K562 (cell line): Measurements from ENCODE around the gene SLC36A3.

Experiments
- CREB1 ChIP-seq, 2 experiments: sonication (generic) in 1 of 2; formaldehyde crosslinking in 1 of 2; IDR thresholded peaks; 2 replicates each; pipeline versions ENCODE4 v1.6.1 to v1.8.0; 2012 to 2022; ENCODE audit warnings: inconsistent platforms in 1 of 2, mild to moderate bottlenecking in 1 of 2, missing genetic modification reagents in 1 of 2, moderate library complexity in 1 of 2
- FOSL1 ChIP-seq: fragments of 200-800 bp; sonication (Bioruptor generic); conservative IDR thresholded peaks from 2 replicates; pipeline ENCODE4 v1.6.1; 2016; ENCODE audit warnings: missing genetic modification characterization, missing compliant biosample characterization
- NR2C1 ChIP-seq, 2 experiments: fragments of 450-650 bp; IDR thresholded peaks; 2 replicates each; pipeline ENCODE4 v1.6.1; 2017; ENCODE audit warnings: mild to moderate bottlenecking in 2 of 2, antibody characterized with exemption in 1 of 2, inconsistent platforms in 1 of 2, missing compliant biosample characterization in 1 of 2, missing genetic modification characterization in 1 of 2
- SETDB1 ChIP-seq: IDR thresholded peaks from one replicate; pipeline ENCODE4 v1.6.1; 2012; ENCODE audit warnings: low read length, control low read depth, inconsistent platforms
- SIN3B ChIP-seq: fragments of 450-650 bp; IDR thresholded peaks from 2 replicates; pipeline ENCODE4 v1.6.1; 2017; ENCODE audit warnings: low read depth, mild to moderate bottlenecking, moderate library complexity
- SP1 ChIP-seq: sonication (generic); formaldehyde crosslinking; IDR thresholded peaks from 2 replicates; pipeline ENCODE4 v1.8.1; 2022; ENCODE audit warnings: mild to moderate bottlenecking, missing genetic modification reagents
- SRSF9 ChIP-seq: fragments of 200-400 bp; formaldehyde crosslinking; IDR thresholded peaks from 2 replicates; pipeline ENCODE4 v1.6.1; 2017; ENCODE audit warnings: low read depth, low read length, borderline replicate concordance
- YY1 ChIP-seq, 3 experiments: IDR thresholded peaks; 2 replicates each; pipeline ENCODE4 v1.6.1; 2011; ENCODE audit warnings: low read length in 2 of 3, mild to moderate bottlenecking in 2 of 3, moderate library complexity in 2 of 3, borderline replicate concordance in 1 of 3, control low read depth in 1 of 3, low read depth in 1 of 3; ENCODE audit not compliant: insufficient read depth in 3 of 3, insufficient replicate concordance in 2 of 3, control insufficient read depth in 1 of 3, insufficient read length in 1 of 3; ENCODE audit errors: extremely low read depth in 1 of 3
- ZFX ChIP-seq: sonication (generic); formaldehyde crosslinking; IDR thresholded peaks from 2 replicates; pipeline ENCODE4 v1.8.0; 2022; ENCODE audit warnings: mild to moderate bottlenecking, missing genetic modification reagents, moderate library complexity
- TF ChIP-seq, protein P1 (sequence below): sonication (generic); formaldehyde crosslinking; IDR thresholded peaks from 2 replicates; pipeline ENCODE4 v1.8.1; 2023; ENCODE audit warnings: mild to moderate bottlenecking, missing genetic modification reagents
- TF ChIP-seq, protein P2 (sequence below), 3 experiments: IDR thresholded peaks in 2 of 3; conservative IDR thresholded peaks in 1 of 3; 2 replicates each; pipeline ENCODE4 v1.5.1; 2011 to 2012; ENCODE audit warnings: low read length in 3 of 3, mild to moderate bottlenecking in 3 of 3, control low read depth in 2 of 3, improper control_type of control experiment in 1 of 3, inconsistent platforms in 1 of 3, low read depth in 1 of 3, mixed read lengths in 1 of 3, moderate library complexity in 1 of 3; ENCODE audit not compliant: insufficient read depth in 2 of 3
- TF ChIP-seq, protein P3 (sequence below): sonication (generic); formaldehyde crosslinking; IDR thresholded peaks from 2 replicates; pipeline ENCODE4 v1.5.0; 2020; ENCODE audit warnings: missing genetic modification reagents

DNA sequence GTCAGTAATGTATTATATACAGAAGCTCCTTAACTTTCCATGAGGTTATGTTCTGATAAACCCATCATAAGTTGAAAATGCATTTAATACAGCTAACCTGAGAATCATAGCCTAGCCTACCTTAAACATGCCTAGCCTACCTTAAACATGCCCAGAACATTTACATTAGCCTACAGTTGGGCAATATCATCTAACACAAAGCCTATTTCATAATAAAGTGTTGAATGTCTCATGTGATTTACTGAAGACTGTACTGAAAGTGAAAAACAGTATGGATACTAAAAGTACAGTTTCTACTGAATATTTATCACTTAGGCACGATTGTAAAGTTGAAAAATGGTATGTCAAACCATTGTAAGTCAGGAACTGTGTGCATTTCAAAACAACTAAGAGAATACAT, 49.0 kb downstream of the SLC36A3 start:
- TF ChIP-seq SRSF9, result no peak
- TF ChIP-seq CREB1 (IDR thresholded peaks at IDR 0.05), result no peak
- no peak for TF ChIP-seq CREB1 (CRISPR knock-in tag; IDR thresholded peaks at IDR 0.05)
- no peak for TF ChIP-seq ZFX (CRISPR knock-in tag)
- no peak for TF ChIP-seq SIN3B
- no peak for TF ChIP-seq FOSL1 (tag)
- TF ChIP-seq, protein P1, sequence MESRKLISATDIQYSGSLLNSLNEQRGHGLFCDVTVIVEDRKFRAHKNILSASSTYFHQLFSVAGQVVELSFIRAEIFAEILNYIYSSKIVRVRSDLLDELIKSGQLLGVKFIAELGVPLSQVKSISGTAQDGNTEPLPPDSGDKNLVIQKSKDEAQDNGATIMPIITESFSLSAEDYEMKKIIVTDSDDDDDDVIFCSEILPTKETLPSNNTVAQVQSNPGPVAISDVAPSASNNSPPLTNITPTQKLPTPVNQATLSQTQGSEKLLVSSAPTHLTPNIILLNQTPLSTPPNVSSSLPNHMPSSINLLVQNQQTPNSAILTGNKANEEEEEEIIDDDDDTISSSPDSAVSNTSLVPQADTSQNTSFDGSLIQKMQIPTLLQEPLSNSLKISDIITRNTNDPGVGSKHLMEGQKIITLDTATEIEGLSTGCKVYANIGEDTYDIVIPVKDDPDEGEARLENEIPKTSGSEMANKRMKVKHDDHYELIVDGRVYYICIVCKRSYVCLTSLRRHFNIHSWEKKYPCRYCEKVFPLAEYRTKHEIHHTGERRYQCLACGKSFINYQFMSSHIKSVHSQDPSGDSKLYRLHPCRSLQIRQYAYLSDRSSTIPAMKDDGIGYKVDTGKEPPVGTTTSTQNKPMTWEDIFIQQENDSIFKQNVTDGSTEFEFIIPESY (CRISPR knock-in tag), result no peak
- TF ChIP-seq, protein P2, sequence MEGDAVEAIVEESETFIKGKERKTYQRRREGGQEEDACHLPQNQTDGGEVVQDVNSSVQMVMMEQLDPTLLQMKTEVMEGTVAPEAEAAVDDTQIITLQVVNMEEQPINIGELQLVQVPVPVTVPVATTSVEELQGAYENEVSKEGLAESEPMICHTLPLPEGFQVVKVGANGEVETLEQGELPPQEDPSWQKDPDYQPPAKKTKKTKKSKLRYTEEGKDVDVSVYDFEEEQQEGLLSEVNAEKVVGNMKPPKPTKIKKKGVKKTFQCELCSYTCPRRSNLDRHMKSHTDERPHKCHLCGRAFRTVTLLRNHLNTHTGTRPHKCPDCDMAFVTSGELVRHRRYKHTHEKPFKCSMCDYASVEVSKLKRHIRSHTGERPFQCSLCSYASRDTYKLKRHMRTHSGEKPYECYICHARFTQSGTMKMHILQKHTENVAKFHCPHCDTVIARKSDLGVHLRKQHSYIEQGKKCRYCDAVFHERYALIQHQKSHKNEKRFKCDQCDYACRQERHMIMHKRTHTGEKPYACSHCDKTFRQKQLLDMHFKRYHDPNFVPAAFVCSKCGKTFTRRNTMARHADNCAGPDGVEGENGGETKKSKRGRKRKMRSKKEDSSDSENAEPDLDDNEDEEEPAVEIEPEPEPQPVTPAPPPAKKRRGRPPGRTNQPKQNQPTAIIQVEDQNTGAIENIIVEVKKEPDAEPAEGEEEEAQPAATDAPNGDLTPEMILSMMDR (IDR thresholded peaks at IDR 0.05 in 2 of 3, conservative IDR thresholded peaks at IDR 0.05 in 1 of 3; ENCODE audit: insufficient read depth in 2 of 3, low read depth in 1 of 3, low read length in 3 of 3), result no peak
- no peak for TF ChIP-seq NR2C1 (IDR thresholded peaks at IDR 0.05)
- TF ChIP-seq NR2C1 (tag; IDR thresholded peaks at IDR 0.05), result no peak
- TF ChIP-seq, protein P3, sequence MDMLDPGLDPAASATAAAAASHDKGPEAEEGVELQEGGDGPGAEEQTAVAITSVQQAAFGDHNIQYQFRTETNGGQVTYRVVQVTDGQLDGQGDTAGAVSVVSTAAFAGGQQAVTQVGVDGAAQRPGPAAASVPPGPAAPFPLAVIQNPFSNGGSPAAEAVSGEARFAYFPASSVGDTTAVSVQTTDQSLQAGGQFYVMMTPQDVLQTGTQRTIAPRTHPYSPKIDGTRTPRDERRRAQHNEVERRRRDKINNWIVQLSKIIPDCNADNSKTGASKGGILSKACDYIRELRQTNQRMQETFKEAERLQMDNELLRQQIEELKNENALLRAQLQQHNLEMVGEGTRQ (CRISPR knock-in tag), result no peak
- no peak for TF ChIP-seq SETDB1
- TF ChIP-seq SP1 (CRISPR knock-in tag), result no peak
- no peak for TF ChIP-seq YY1 (IDR thresholded peaks at IDR 0.05; ENCODE audit: borderline replicate concordance in 1 of 3, control insufficient read depth in 1 of 3, extremely low read depth in 1 of 3, insufficient read depth in 3 of 3, insufficient read length in 1 of 3, insufficient replicate concordance in 2 of 3, low read depth in 1 of 3, low read length in 2 of 3)
